Testis (tissue), 2 donors: ENCODE data around the gene PDIA6.

Experiments
- CTCF ChIP-seq, 3 experiments: fragments of 450-650 bp in 2 of 3; fragments of 200-600 bp in 1 of 3; sonication (generic) in 1 of 3; IDR thresholded peaks; one replicate each; pipeline ENCODE4 v1.5.1; 2016 to 2019; ENCODE audit warnings: antibody characterized with exemption in 3 of 3, mild to moderate bottlenecking in 2 of 3, moderate library complexity in 1 of 3
- POLR2A ChIP-seq: fragments of 450-650 bp; IDR thresholded peaks from one replicate; pipeline ENCODE4 v1.6.1; 2017; ENCODE audit warnings: antibody characterized with exemption, mild to moderate bottlenecking, moderate library complexity

DNA sequence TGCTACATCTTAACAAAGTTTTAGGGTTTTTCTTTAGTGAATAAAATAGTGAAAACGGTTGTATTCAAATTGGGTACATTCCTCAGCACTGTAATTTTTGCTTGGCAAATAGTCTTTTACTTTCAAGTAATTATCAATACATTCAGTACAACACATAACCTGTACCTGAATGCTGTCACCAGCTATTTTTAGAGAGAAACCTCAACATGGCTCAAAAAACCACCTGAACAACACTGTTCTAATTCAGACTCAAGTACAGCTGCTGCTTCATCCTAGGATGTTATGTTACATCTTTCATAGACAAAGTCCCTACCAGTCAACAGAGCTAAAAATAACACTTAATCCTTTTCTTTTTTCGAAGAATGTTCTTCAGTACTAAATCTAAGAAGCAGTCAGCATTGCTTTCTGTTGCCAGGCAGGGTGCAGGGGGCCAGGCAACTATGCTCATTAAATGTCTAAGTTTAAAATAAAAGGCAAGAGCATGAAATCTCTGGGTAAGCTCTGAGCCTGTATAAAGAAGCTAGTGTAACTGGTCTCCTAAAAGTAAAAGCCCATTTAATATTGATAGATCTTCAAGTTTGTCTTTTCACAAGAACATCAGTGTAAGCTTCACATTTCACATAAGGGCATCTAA lies 20.5 kb downstream of the PDIA6 start:
- TF ChIP-seq CTCF (IDR thresholded peaks at IDR 0.05), result no peak
- TF ChIP-seq POLR2A, result no peak
